GM21360 (cell line): ENCODE measurements around the gene ARHGAP9.
"Not testable (repeated sequence)": the region's sequence is repeated elsewhere in the genome, so short reads cannot be mapped to it uniquely, and the experiment has no call there.

Experiments used
- ATAC-seq: cut with Tn5 transposase; IDR thresholded peaks from one replicate; pipeline ENCODE4 v1.9.1; 2021; ENCODE audit warnings: mild to moderate bottlenecking, moderate library complexity; ENCODE audit not compliant: unreplicated experiment

Gene ARHGAP9

DNA sequence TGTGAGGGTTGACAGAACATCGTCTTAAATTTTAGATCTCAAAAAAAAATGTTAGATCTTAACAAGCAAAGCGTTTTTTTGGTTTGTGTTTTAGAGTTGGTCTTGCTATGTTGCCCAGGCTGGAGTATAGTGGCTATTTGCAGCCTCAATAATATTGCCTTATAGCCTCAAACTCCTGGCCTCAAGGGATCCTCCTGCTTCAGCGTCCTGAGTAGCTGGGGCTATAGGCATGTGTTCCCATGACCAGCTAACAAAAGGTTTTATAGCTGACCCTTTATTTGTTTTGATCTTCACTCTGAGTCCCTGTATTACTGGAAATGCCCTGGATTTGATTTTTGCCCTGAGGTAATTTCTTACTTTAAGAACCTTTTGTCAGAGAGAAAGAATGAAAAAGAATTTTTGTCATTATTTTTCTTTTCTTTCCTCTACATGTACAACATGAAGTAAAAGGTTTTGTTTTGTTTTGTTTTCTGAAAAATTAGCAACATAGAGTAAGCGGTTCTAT lies 39.9 kb downstream of the ARHGAP9 start:
- ATAC-seq: no peak

DNA sequence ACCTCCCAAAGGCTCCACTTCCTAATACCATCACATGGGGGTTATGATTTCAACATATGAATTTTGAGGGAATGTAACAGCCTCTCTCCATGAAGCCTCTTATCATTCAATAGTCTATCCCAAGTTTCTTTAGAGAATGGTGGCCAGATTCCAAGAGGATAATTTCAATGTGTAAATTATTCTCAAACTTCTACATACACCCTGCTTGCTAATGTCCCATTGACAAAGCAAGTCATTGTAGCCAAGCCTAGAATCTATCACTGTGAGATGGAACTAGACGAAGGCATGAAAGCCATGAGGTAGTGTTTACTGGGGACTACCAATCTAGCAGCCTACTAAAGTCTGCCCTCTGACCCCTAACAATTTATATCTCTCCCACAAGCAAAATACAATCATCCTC lies 41.3 kb downstream of the ARHGAP9 start:
- no peak for ATAC-seq

- ATAC-seq: no peak
These were observed 44.4 kb downstream of the ARHGAP9 start for GRCh38 chr12:57435293-57435692.

GRCh38 chr12:57434517-57435223 lies 45.0 kb downstream of the ARHGAP9 start, which contains the start of gene INHBC:
Gene INHBC, plus strand, starts transcription at chr12:57434784. Its CDS starts 103 bp downstream, at chr12:57434887.
- ATAC-seq: no peak

DNA sequence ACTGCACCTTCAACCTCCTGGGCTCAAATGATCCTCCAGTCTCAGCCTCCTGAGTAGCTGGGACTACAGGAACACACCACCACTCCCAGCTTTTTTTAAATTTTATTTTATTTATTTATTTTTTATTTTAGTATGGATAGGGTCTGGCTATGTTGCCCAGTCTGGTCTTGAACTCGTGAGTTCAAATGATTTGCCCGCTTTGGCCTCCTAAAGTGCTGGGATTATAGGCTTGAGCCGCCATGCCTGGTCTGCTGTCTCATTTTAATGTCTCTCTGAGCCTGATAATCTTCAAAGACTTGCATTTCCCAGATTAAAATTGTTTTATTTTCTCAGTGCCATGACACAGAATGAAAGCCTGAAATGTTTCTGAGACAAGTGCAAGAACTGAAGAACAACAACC lies 46.3 kb downstream of the ARHGAP9 start:
- no peak for ATAC-seq

GRCh38 chr12:57431654-57432188 lies 47.9 kb downstream of the ARHGAP9 start:
- ATAC-seq: no peak

DNA sequence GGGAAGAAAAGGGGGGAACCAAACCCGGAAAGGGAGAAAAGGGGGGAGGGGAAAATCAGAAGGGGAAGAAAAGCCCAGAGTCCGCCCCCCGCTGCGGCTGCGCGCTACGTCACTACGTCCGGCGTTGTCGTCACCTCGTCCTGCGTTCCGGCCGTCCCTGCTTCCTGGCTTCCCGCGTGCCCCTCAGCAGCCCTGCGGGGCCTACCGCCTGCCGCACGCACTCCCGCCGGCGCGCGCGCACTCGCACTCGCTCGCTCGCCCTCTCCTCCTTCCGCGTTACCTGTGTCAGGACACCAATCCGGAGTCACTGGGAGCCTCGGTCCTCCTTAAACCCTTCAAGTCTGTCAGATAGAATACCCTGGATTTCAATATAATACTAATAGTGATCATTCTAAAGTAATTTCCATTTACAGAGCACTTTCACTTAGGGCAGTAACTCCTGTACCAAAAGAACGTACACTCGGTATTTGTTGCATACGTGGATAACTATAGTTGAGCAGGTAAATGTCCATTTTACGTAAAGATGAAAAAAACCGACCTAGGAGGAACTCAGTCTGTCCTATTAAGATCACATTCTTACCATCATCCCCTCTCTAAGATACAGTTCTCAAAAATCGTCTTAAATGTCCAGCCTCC lies 48.6 kb downstream of the ARHGAP9 start, which contains the start of gene R3HDM2:
Gene R3HDM2 (minus strand): TSS at position 113 of the 636 bp plus-strand sequence. CDS start 120,615 bp downstream, outside the sequence.
- ATAC-seq: peak; percentile 90

DNA sequence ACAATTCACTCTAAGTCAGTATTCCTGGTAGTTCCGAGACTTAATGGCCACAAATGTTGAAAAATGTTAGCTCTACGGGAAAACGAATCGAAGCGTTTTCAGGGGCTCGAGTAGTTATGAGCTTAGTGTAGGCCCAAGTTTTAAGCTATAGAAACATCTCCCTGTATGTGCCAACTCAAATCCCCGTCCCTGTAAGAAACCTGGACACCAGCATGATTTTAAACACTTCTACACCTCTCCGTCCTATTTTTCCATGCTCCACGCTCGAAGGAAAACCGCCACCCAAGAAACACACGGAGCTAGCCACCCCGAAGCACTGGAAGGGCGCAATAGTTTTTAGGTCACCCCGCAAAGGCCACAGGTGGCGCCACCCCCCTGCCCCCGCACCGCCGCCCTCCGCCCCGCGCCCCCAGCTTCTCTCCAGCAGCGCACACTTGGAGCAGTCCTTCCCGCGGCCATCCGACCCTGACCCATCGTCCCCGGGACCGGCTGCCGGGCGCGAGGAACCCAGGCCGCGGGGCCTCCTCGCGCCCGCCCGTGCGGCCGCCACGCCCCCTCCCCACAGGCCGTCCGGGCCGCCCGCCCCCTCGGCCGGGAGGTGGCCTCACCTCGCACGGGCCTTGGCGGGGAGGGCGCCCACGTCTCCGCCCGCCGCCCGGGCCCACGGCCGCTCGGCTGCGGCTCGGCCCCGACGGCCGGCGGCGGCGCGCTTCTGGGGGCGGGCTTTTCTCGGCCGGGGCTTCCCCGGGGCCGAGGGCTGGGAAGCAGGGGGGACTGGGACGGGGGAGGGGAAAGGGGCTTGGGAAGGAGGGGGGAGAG lies 49.3 kb downstream of the ARHGAP9 start:
- peak; percentile 51 for ATAC-seq

GRCh38 chr12:57429473-57430111 lies 50.1 kb downstream of the ARHGAP9 start:
- ATAC-seq: no peak

GRCh38 chr12:57428965-57429364 lies 50.7 kb downstream of the ARHGAP9 start:
- ATAC-seq: no peak

DNA sequence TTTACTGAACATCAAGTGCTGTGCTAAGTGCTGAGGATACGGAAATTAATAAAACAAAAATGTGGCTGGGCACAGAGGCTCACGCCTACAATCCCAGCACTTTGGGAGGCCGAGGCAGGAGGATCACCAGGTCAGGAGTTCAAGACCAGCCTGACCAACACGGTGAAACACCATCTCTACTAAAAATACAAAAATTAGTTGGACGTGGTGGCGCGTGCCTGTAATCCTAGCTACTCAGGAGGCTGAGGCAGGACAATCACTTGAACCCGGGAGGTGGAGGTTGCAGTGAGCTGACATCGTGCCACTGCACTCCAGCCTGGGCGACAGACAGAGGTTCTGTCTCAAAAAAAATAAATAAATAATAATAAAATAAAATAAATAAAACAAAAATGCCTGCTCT lies 52.7 kb downstream of the ARHGAP9 start:
- not testable (repeated sequence) for ATAC-seq
